Panc1 (cell line): ENCODE measurements around the gene PLET1.

Experiments
- TF ChIP-seq, protein P1 (sequence below): fragments of 450-650 bp; IDR thresholded peaks from 2 replicates; pipeline ENCODE4 v1.5.1; 2017; ENCODE audit warnings: mild to moderate bottlenecking
- TF ChIP-seq, protein P2 (sequence below), 2 experiments: IDR thresholded peaks; 2 replicates each; pipeline ENCODE4 v1.6.1; 2011 to 2012; ENCODE audit warnings: low read depth in 2 of 2, control low read depth in 1 of 2, low read length in 1 of 2, mild to moderate bottlenecking in 1 of 2, moderate library complexity in 1 of 2; ENCODE audit not compliant: insufficient read depth in 1 of 2

DNA sequence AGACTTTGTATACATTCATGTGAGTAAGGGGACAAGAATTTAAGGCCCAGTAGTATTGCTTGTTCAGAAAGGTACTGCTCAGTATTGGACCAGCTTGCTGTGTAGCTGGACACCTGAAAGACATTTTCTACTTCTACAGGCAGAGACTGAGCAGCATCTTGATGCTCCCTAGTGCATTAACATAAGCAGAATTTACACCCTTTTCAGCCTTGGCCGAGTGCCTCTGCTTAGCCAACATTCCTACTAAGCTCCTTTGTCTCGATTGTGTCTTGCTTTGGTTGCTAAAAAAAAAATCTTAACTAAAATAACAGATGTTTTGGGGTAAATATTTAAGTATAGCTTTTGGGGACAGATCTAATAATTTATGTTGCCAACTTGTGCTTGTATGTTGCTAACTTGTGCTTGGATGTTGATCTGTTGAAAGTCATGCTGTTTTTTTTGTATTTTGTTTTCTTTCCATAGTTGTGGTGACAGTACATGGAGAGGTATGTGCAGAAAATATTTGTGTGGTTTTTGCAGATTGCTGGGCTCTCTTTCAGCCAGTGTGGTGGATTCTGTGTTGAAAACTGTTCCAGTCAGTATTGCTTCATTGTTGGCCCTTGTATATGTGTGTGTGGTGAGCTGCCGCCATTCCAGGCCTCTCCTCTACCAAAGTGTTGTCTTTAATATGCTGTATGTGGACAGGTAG is 30.8 kb downstream of the PLET1 start:
- TF ChIP-seq, protein P1, sequence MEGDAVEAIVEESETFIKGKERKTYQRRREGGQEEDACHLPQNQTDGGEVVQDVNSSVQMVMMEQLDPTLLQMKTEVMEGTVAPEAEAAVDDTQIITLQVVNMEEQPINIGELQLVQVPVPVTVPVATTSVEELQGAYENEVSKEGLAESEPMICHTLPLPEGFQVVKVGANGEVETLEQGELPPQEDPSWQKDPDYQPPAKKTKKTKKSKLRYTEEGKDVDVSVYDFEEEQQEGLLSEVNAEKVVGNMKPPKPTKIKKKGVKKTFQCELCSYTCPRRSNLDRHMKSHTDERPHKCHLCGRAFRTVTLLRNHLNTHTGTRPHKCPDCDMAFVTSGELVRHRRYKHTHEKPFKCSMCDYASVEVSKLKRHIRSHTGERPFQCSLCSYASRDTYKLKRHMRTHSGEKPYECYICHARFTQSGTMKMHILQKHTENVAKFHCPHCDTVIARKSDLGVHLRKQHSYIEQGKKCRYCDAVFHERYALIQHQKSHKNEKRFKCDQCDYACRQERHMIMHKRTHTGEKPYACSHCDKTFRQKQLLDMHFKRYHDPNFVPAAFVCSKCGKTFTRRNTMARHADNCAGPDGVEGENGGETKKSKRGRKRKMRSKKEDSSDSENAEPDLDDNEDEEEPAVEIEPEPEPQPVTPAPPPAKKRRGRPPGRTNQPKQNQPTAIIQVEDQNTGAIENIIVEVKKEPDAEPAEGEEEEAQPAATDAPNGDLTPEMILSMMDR, result no peak
- TF ChIP-seq, protein P2, sequence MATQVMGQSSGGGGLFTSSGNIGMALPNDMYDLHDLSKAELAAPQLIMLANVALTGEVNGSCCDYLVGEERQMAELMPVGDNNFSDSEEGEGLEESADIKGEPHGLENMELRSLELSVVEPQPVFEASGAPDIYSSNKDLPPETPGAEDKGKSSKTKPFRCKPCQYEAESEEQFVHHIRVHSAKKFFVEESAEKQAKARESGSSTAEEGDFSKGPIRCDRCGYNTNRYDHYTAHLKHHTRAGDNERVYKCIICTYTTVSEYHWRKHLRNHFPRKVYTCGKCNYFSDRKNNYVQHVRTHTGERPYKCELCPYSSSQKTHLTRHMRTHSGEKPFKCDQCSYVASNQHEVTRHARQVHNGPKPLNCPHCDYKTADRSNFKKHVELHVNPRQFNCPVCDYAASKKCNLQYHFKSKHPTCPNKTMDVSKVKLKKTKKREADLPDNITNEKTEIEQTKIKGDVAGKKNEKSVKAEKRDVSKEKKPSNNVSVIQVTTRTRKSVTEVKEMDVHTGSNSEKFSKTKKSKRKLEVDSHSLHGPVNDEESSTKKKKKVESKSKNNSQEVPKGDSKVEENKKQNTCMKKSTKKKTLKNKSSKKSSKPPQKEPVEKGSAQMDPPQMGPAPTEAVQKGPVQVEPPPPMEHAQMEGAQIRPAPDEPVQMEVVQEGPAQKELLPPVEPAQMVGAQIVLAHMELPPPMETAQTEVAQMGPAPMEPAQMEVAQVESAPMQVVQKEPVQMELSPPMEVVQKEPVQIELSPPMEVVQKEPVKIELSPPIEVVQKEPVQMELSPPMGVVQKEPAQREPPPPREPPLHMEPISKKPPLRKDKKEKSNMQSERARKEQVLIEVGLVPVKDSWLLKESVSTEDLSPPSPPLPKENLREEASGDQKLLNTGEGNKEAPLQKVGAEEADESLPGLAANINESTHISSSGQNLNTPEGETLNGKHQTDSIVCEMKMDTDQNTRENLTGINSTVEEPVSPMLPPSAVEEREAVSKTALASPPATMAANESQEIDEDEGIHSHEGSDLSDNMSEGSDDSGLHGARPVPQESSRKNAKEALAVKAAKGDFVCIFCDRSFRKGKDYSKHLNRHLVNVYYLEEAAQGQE (IDR thresholded peaks at IDR 0.05; ENCODE audit: insufficient read depth in 1 of 2, low read depth in 2 of 2, low read length in 1 of 2), result no peak
